Neural cell (in vitro differentiated cells): ENCODE measurements around the gene NUCB1.

ENCODE experiments used
- EP300 ChIP-seq: fragments of 450-650 bp; conservative IDR thresholded peaks from 2 replicates; pipeline ENCODE4 v1.6.1; 2014; ENCODE audit warnings: antibody characterized with exemption, mild to moderate bottlenecking, moderate library complexity; ENCODE audit not compliant: poor library complexity, severe bottlenecking
- POLR2AphosphoS5 ChIP-seq: IDR thresholded peaks from 2 replicates; pipeline ENCODE4 v1.6.1; 2012
- TAF1 ChIP-seq: IDR thresholded peaks from 2 replicates; pipeline ENCODE4 v1.6.1; 2012; ENCODE audit warnings: low read depth
- TF ChIP-seq, protein P1 (sequence below): fragments of 450-650 bp; IDR thresholded peaks from 2 replicates; pipeline ENCODE4 v1.5.1; 2014; ENCODE audit warnings: antibody characterized with exemption, mild to moderate bottlenecking, moderate library complexity; ENCODE audit not compliant: poor library complexity, severe bottlenecking

DNA sequence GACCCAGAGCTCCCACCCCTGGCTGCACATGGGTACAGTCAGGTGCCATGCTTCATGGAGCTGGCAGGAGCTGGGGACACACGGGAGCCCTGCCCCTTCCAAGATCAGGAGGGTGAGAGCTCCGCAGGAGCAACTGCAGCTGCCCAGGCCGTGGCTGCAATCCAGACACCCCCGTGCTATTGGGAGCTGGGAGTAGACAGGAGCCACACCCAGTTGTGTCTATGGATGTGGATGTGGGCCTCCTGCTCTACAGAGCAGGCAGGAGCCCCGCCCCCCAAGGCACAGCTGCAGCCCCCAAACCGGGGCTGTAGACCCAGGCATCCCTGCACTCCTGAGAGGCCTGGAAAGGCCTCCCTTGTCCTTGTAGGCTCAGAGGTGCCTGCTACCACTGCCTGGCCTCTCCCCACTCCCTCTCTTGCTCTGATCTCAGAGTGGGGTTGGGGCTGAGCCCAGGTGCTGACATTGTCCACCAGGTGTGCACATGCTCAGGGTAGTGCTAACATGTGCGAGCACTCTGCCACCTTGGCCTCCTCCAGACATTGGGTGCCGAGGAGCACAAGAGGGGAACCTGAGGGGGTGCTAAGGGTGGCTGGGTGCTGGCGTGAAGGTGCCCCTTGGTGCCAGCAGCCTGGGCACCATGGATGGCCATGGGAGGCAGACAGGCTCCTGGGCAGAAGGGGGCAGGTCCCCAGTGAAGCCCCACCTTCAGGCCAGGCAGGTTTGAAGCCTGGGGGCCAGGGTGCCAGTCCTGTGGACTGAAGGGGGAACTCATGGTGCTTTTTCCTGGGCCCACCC lies 46.5 kb downstream of the NUCB1 start:
- TF ChIP-seq, protein P1, sequence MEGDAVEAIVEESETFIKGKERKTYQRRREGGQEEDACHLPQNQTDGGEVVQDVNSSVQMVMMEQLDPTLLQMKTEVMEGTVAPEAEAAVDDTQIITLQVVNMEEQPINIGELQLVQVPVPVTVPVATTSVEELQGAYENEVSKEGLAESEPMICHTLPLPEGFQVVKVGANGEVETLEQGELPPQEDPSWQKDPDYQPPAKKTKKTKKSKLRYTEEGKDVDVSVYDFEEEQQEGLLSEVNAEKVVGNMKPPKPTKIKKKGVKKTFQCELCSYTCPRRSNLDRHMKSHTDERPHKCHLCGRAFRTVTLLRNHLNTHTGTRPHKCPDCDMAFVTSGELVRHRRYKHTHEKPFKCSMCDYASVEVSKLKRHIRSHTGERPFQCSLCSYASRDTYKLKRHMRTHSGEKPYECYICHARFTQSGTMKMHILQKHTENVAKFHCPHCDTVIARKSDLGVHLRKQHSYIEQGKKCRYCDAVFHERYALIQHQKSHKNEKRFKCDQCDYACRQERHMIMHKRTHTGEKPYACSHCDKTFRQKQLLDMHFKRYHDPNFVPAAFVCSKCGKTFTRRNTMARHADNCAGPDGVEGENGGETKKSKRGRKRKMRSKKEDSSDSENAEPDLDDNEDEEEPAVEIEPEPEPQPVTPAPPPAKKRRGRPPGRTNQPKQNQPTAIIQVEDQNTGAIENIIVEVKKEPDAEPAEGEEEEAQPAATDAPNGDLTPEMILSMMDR: no peak
- TF ChIP-seq TAF1 (no peak), POLR2AphosphoS5 (no peak), EP300 (no peak)
